Ovary (tissue), 9 donors: ENCODE results near the gene CHKA. TPM values are rescaled to one million over a fixed set of nuclear protein-coding genes. Genes with fewer than 3 reads are reported as not detected.

ENCODE experiments used
- DNase-seq, 5 donors: peaks; one replicate each; pipeline ENCODE4 v3.0.0-alpha.2; 2019 to 2020
- H3K27ac ChIP-seq, 2 donors: fragments of 200-600 bp; one replicate each; pipeline versions ENCODE4 v1.5.1 to v1.8.0; 2019 to 2022
- H3K27me3 ChIP-seq: fragments of 200-600 bp; one replicate; pipeline ENCODE4 v1.8.0; 2022
- H3K36me3 ChIP-seq: fragments of 200-600 bp; sonication (generic); one replicate; pipeline ENCODE4 v1.5.1; 2019
- H3K4me1 ChIP-seq: one replicate; pipeline ENCODE4 v1.8.1; 2013; ENCODE audit warnings: mild to moderate bottlenecking, moderate library complexity; ENCODE audit not compliant: insufficient read depth
- H3K4me3 ChIP-seq: fragments of 200-600 bp; sonication (generic); one replicate; pipeline ENCODE4 v1.5.1; 2017
- H3K9me3 ChIP-seq, 2 donors: fragments of 200-600 bp in 1 of 2; sonication (generic) in 1 of 2; one replicate each; pipeline versions ENCODE4 v1.5.1 to v1.8.1; 2013 to 2019; ENCODE audit warnings: mild to moderate bottlenecking in 1 of 2, moderate library complexity in 1 of 2
- CTCF ChIP-seq, 3 donors: fragments of 450-650 bp in 2 of 3; fragments of 200-600 bp in 1 of 3; IDR thresholded peaks; one replicate each; pipeline versions ENCODE4 v1.5.1 to v1.8.0; 2016 to 2022; ENCODE audit warnings: antibody characterized with exemption in 3 of 3, mild to moderate bottlenecking in 1 of 3
- EP300 ChIP-seq: sonication (generic); formaldehyde crosslinking; IDR thresholded peaks from one replicate; pipeline ENCODE4 v1.6.1; 2017; ENCODE audit warnings: antibody characterized with exemption
- POLR2A ChIP-seq: fragments of 450-650 bp; IDR thresholded peaks from one replicate; pipeline ENCODE4 v1.6.1; 2017; ENCODE audit warnings: antibody characterized with exemption, mild to moderate bottlenecking, moderate library complexity
- WGBS, 3 donors: extraction: QIAGEN DNeasy Blood & Tissue Kit in 1 of 3; methylation state at CpG; one replicate each; pipeline versions ENCODE4 v1.1.5 to v1.1.7; 2013 to 2017; 5-methylcytosine and 5-hydroxymethylcytosine counted together
- intact Hi-C, 4 donors: fragments of 100-400 bp; cut with DNase I; formaldehyde crosslinking; loops; one replicate each; pipeline versions ENCODE4 v1.11.0 to v1.15.1; 2022 to 2023
- polyA plus RNA-seq, 2 donors: library from polyadenylated mRNA; stranded (reverse); fragments of 200-250 nt in 1 of 2; fragments of 350-450 nt in 1 of 2; fragmentation: Illumina TruSeq in 1 of 2; extraction: RNeasy Lipid Tissue Mini Kit (QIAGEN cat#74804) in 1 of 2; gene quantifications; one replicate each; pipeline ENCODE4 v1.2.3, GENCODE V29; 2013 to 2014
- total RNA-seq, 7 donors: library from RNA; depleted of rRNA in 2 of 7; stranded (reverse); fragments of >200 nt in 2 of 7; fragmentation: NEBNext Ultra II Directional in 3 of 7; extraction: Animal tissue kit (Norgen Biotek cat#: 25700) in 3 of 7; gene quantifications; one replicate each; pipeline versions ENCODE4 v1.1.0 to v1.2.4, GENCODE V29; 2016 to 2023
- donor health status: DM: no; HTN: no; CAD: no; lungs with moderate emphysema.
- donor health status: DM: no; HTN: no; CAD: no.
- donor health status: Bipolar disorder and iron deficiency.
- donor health status: DM: yes; HTN: yes; CAD: no.
- donor health status: DM: no; HTN: no; CAD: no.
- donor health status: DM: yes; HTN: yes; CAD: no.

CHKA gene
- total and polyA plus RNA-seq, 9 donors: 15.6 to 45.3 (median 30.5) TPM

GRCh38 chr11:68090706-68091105 lies 30.5 kb downstream of the CHKA start:
- WGBS, 3 donors: 70 to 73% (median 71%) methylated on average over 6 of the region's 6 CpGs
- intact Hi-C loops: loop anchor here in 1 of 4 donors (10.0 kb wide), 1 partner anchor 46 kb away; no protein-coding TSS in a partner anchor
- Histone ChIP-seq H3K27me3 (no peaks in the 10 kb centered on the region), H3K9me3 (no peaks in the 10 kb centered on the region), H3K27ac (no peak overlapping the region), H3K4me3 (no peak overlapping the region), H3K36me3 (no peaks in the 10 kb centered on the region), H3K4me1 (no peaks in the 10 kb centered on the region)
- no peak for TF ChIP-seq EP300
- TF ChIP-seq CTCF (IDR thresholded peaks at IDR 0.05): no peak
- no peak for TF ChIP-seq POLR2A
- DNase-seq: no peak

GRCh38 chr11:68090287-68090686 lies 30.9 kb downstream of the CHKA start:
- no peaks in the 10 kb centered on the region for H3K9me3 ChIP-seq
- H3K4me3 ChIP-seq: no peak overlapping the region
- H3K36me3 ChIP-seq: no peaks in the 10 kb centered on the region
- no peak overlapping the region for H3K27ac ChIP-seq
- DNase-seq: no peak
- no peaks in the 10 kb centered on the region for H3K4me1 ChIP-seq
- no peaks in the 10 kb centered on the region for H3K27me3 ChIP-seq
- TF ChIP-seq POLR2A: no peak
- no peak for TF ChIP-seq CTCF (IDR thresholded peaks at IDR 0.05)
- TF ChIP-seq EP300: no peak
- intact Hi-C loops: loop anchor here in 1 of 4 donors (10.0 kb wide), 1 partner anchor 45 kb away; no protein-coding TSS in a partner anchor
- 84 to 97% (median 90%) methylated on average over 1 of the region's 1 CpG for WGBS, 3 donors

GRCh38 chr11:68089679-68090078 lies 31.5 kb downstream of the CHKA start:
- no peak for DNase-seq
- Histone ChIP-seq H3K4me1 (no peaks in the 10 kb centered on the region), H3K36me3 (no peaks in the 10 kb centered on the region), H3K27ac (no peak overlapping the region), H3K4me3 (no peak overlapping the region), H3K27me3 (no peaks in the 10 kb centered on the region), H3K9me3 (no peaks in the 10 kb centered on the region)
- intact Hi-C loops: loop anchor here in 1 of 4 donors (10.0 kb wide), 1 partner anchor 45 kb away; no protein-coding TSS in a partner anchor
- WGBS, 3 donors: 88 to 94% (median 93%) methylated on average over 8 of the region's 8 CpGs
- TF ChIP-seq CTCF (IDR thresholded peaks at IDR 0.05): no peak
- no peak for TF ChIP-seq POLR2A
- TF ChIP-seq EP300: no peak

GRCh38 chr11:68083517-68083916 lies 37.7 kb downstream of the CHKA start:
- intact Hi-C loops: no loop called here
- 40 to 50% (median 46%) methylated on average over 3 of the region's 3 CpGs for WGBS, 3 donors

More at GRCh38 chr11:68083517-68083916, 37.7 kb downstream of the CHKA start:
- TF ChIP-seq POLR2A (no peak), CTCF (IDR thresholded peaks at IDR 0.05) (no peak), EP300 (no peak)
- H3K36me3 ChIP-seq: no peaks in the 10 kb centered on the region
- H3K9me3 ChIP-seq: no peaks in the 10 kb centered on the region
- H3K4me3 ChIP-seq: no peak overlapping the region
- H3K27me3 ChIP-seq: no peaks in the 10 kb centered on the region
- H3K27ac ChIP-seq: no peak overlapping the region
- no peaks in the 10 kb centered on the region for H3K4me1 ChIP-seq
- no peak for DNase-seq
